Stimulated activated CD4-positive, alpha-beta T cell treated with anti-CD3 and anti-CD28 coated beads, TNF-alpha, amount 100 ng/mL, for 4 hours (primary cell): ENCODE results near the gene ADGRF1.

Experiments
- DNase-seq, 3 experiments: peaks; one replicate each; pipeline ENCODE4 v3.0.0-alpha.2; 2020; ENCODE audit warnings: low read depth in 3 of 3

The ADGRF1 gene

GRCh38 chr6:46979206-46979605 is 62.9 kb downstream of the ADGRF1 start:
- DNase-seq = no peak

DNA sequence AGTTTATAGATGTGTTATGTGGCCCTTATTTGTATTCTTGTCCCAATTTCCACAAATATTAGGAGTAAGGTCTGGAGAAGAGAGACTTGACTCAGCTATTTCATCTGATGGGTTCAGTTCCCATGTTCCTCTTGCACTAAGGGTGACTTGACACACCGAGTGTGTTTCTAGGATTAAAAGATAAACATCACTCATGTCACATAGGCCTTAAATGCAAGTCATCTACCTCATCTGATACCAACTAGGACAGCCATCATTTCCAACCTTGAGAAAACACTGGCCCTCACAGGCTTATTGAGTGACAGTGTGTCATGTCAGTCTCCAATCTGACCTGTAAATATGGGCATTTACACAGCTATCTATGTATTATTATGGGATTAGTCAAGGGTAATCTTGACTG is 67.3 kb downstream of the ADGRF1 start:
- no peak for DNase-seq

DNA sequence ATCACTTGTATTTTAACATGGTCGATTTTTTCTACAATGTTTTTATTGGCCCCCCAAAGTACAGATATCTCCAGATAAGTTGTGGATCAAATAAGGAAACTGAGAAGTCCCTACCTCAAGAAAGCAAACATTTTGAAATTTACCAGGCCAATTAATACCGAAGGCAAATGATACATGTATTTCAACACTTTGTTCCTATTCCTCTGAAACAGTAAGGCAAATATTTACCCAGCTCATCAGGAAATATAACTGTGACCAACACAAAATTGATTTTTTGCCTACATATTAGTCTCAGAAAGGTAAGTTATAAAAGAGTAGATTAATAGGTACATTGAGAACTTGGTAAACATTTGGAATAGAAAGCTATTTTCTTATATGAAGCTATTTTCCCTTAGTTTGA is 69.1 kb downstream of the ADGRF1 start:
- DNase-seq = no peak

- no peak for DNase-seq
These were observed 69.6 kb downstream of the ADGRF1 start for GRCh38 chr6:46972531-46972930.

DNA sequence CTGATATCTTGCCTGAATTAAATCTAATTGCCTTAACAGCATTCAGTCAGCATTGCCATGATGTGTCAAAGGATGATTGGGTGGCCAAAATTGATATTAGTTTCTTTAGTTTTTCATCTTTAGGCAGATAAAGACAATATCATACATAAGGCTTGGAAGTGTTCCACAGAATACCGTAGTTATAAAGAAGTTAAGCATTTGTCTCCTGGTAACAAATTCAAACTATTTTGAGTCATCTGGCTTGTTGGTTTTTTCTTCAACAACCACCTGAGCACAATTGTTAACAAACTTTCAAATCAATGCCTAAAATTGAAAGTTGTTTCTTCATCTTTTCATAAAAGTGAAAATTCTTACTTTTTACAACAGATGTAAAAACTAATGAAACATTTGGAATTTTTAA is 72.9 kb downstream of the ADGRF1 start:
- no peak for DNase-seq

DNA sequence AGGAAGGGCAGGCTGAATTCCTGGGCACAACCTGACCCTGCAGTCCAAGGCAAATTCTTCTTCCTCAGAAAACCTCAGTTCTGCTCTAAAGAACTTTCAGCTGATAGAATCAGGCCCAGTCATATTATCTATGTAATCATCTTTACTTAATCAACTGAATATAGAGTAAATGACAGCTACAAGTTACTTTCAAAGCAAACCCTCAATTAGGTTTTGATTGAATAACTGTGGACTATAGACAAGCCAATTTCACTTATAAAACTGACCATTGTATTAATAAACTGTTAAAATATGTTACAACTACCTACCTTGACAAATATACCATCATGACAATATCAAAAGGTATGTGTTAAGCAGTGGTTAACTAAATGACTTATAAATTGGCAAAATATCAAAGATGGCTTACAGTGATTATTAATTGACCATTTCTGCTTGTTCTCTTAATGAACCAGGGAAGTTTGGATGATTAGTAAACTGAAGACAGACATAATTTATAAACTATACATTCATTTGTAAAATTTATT is 74.2 kb downstream of the ADGRF1 start:
- no peak for DNase-seq

DNA sequence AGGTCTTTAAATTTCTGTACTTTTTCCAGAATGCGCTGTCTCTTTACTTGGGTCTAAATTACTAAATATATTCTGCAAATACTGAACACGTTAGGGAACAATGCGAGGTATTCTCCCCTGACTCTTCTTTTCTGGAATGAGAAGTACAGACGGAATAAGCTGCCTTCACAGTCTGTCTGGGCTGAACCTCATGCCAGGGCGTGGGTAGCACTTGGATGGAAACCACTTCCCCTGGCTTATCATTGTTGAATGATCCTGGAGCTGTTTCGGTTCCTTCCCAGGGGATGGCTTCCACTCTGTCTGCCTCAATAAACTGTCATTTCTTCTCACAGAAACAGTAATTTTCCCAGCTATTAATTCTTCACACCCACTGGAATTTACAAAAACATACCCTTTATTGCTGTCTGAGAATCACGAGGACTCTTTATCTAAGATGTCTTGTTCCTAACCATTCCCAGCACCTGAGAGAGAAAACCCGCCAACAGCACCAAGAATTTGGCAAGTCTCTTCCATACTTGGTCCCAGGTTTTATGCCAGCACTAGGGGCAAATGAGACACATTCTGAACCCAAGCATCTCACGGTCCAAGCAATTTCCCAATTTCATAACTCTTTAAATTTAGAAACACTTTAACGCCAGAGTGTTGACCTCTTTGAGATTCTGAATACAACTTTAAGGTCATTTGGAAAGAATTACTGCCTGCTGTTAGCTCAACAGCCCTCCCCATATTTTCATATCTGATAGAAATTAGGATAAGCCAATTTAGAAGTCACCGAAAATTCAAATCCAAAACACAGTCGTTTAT is 77.2 kb downstream of the ADGRF1 start:
- DNase-seq = no peak

DNA sequence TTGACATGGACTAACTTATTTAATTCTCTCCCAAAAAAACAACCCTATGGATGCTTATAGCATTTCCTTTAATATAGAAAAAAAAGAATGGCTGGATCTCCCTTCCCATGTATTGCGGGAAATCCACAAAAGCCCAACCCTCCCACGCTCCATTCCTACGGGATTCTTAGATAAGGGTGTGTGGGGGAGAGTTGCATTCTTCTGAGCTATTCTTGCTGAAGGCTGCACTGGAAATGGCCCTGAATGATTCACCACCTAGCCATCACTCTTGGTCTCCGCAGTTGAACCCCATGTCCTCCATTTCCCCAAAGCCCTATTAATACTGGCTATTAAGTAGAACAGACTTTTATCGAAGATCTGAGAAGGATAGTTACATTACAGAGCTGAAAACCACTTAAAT is 78.5 kb downstream of the ADGRF1 start:
- no peak for DNase-seq

- DNase-seq = no peak
These were observed 79.1 kb downstream of the ADGRF1 start for GRCh38 chr6:46963039-46963438.

GRCh38 chr6:46961711-46962110 is 80.4 kb downstream of the ADGRF1 start:
- no peak for DNase-seq

- no peak for DNase-seq
These were observed 80.9 kb downstream of the ADGRF1 start for GRCh38 chr6:46961232-46961631.

DNA sequence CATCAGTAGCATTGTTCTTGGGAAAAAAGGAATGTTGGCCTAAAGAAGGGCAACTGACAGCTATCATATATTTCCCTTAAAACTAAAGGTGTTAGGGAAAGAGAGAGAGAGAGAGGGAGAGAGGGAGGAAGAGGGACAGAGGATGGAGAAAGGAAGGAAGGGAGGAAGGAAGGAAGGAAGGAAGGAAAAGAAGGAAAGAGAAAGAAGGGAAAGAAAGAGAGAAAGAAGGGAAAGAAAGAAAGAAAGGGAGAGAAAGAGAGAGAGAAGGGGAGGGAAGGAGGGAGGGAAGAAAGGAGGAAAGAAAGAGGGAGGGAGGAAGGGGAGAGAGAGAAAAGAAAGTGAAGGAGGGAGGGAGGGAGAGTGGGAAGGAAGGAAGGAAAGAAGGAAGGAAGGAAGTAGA is 82.7 kb downstream of the ADGRF1 start:
- DNase-seq = no peak

DNA sequence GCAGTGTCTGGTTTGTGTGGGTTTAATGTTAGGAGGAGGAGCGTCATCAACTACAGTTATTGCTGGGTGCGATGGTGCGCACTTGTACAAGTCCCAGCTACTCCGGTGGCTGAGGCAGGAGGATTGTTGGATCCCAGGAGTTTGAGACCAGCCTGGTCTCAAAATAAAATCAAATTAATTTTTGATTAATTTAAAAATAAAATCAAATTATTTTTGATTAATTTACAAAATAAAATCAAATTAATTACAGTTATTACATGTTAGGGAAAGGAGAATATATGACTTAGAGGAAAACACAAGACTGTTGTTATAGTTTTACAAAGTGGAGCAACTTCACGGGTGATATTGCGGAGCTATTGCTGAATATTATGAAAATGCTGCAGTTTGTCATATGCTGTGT is 85.7 kb downstream of the ADGRF1 start:
- no peak for DNase-seq

DNA sequence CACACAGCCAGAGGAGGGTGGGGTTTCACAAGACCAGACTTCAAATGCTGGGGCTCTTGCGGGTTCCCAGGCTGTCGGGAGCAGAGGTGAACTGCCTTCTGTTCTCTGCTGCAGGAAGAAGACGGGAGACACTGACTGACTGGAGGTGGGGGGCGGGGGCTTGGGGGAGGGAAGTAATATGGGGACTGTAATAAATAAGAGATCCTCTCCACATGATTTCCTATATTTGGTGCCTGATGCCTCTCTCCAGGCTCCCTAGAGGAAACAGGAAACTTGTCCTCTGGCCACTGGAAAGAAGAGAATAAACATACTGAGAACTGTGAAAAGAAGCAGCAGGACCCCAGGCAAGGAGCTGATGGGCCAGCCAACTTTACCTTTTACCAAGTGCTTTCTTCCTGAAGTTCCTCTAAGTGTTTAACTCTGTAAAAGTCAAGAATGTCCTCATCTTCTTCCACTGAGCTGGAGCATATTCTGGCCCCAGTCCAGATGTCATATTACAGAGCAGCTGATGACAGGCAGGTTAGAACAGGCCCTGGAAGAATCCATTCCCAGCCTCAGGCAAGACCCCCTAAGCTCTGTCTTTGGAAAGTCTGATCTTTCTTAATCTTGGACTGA is 87.2 kb downstream of the ADGRF1 start:
- DNase-seq = no peak

- no peak for DNase-seq
These were observed 88.2 kb downstream of the ADGRF1 start for GRCh38 chr6:46953921-46954320.

- DNase-seq = no peak
These were observed 92.4 kb downstream of the ADGRF1 start for GRCh38 chr6:46949632-46950280.

- no peak for DNase-seq
These were observed 93.4 kb downstream of the ADGRF1 start for GRCh38 chr6:46948699-46949098.
